GM11168 (cell line): ENCODE measurements around the gene CD44.

ENCODE experiments used
- in situ Hi-C: fragments of 300-500 bp; cut with MboI; formaldehyde crosslinking; loops from one replicate; pipeline ENCODE4 v1.12.0; 2022; ENCODE audit warnings: low sequenced_read_pairs; ENCODE audit not compliant: unreplicated experiment

Gene CD44

DNA sequence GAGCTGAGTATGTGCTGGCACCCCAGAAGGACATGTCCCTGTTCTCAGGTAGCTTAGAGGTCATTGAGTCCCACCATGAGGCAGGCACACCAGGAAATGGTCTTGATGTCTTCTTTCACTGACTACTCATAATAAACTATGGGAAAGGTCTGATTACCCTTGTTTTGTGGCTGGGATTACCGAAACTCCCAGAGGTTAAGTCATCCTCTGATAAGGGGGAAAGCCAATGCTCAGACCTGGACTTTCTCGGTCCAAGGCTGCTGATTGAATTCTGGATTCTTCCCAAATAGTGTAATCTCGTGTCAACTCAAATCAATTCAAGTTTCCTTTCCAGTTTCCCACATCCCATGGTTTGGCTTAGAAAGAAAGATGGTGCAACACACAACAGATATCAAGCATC lies 3.7 kb upstream of the CD44 start:
- in situ Hi-C loops: loop anchor here (10.0 kb wide), 1 partner anchor 120 kb away; no protein-coding TSS in a partner anchor

DNA sequence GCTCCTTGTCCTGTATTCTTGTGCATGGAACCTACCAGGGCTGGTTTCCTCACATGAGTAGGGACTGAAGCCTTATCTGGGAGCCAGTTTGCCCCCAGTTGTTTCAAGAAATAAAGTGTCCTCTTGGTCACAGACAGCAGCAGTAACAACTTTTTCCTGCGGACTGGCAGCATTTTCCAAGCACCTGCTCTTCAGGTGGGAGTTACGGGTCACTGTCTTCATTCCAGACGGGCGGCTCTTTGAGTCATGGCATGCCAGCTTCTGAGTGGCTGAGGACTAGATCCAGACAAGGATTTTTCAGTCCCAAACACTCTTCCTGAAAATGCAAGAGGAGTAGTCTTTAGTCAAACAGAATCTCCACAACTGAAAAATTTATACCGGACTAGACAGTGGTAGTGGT lies 2.7 kb upstream of the CD44 start:
- in situ Hi-C loops: loop anchor here (10.0 kb wide), 1 partner anchor 122 kb away; no protein-coding TSS in a partner anchor

DNA sequence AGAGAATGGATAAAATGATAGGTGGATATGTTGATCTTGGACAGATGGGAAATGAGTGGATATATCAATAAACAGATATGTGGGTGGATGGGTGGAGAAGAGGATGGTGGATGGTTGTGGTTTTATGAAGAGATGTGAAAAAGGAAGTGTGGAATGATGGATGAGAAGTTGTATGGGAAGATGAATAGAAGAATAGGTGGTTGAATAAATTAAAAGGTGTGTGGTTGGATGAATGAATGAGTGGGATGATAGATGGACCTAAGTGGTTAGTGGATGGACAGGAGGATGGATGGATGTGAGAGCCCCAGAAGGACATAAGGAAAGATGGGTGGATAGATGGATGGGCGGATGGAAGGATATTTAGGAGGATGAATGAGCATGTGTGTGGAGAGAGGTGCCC lies 913 bp upstream of the CD44 start:
- in situ Hi-C loops: loop anchor here (10.0 kb wide), 1 partner anchor 123 kb away; no protein-coding TSS in a partner anchor

DNA sequence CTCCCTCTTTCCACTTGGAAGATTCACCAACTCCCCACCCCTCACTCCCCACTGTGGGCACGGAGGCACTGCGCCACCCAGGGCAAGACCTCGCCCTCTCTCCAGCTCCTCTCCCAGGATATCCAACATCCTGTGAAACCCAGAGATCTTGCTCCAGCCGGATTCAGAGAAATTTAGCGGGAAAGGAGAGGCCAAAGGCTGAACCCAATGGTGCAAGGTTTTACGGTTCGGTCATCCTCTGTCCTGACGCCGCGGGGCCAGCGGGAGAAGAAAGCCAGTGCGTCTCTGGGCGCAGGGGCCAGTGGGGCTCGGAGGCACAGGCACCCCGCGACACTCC lies 397 bp upstream of the CD44 start:
- in situ Hi-C loops: loop anchor here (10.0 kb wide), 1 partner anchor 124 kb away; no protein-coding TSS in a partner anchor

DNA sequence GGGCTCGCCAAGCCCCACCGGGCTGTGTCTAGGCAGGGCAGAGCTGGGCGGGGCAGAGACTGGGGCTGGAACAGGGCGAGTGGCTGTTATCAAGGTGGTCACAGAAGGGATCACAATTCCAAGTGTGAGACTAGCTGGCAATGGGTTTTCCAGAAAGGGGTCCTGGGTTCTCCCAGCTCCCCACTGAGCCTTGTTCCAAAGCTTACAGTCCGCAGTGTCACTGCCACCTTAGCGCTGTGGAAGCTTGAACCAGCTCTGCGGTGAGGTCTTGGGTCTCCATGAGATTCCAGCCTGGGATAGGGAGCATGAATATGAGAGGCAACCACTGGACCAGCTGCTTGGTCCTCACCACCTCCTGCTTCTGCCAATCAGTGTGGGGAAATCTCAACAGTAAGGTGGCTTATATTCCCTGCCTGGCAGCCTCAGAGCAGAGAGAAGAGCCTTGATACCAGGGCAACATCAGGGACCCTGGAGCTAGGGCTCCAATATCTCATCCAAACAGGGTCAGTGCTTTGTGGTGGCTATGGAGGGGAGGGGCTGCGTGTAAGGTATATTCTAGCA lies 831 bp downstream of the CD44 start:
- in situ Hi-C loops: loop anchor here (10.0 kb wide), 1 partner anchor 125 kb away; no protein-coding TSS in a partner anchor

DNA sequence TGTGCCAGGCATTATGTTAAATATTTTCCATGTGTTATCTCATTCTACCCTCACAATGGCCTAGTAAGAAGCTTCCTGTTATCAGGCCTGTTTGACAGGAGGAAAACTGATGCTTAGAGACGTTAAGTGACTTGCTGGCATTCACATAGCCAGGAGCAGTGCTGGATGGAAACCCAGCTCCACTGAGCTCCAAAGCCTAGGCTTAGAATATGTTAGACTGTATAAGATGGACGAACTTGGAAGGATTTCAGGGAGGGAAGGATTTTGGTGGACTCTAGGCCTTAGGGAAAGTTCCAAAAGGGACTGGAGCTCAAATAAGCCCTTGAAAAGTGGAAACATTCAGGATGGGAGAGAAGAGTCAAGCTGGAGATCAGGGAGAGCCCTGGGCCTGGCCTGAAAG lies 2.1 kb downstream of the CD44 start:
- in situ Hi-C loops: no loop called here

DNA sequence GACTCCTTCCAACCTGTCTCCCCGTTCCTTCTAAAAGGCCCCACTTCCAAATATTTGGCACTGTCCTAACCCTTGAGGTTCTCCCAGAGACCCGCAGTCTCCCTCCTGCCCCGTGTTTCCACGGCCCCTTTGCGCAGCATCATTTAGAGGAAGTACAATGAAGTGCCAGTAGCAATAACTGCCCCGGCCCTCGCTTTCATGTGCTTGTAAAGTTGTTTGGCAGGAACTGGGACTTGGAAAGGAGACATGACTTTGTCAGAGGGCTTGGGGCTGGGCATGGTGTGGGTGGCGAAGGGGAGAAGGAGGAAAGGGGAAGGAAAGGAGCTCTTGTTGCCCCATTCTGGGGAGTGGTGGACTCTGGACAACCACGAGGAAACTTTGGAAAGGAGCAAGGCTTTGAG lies 2.6 kb downstream of the CD44 start:
- in situ Hi-C loops: no loop called here

DNA sequence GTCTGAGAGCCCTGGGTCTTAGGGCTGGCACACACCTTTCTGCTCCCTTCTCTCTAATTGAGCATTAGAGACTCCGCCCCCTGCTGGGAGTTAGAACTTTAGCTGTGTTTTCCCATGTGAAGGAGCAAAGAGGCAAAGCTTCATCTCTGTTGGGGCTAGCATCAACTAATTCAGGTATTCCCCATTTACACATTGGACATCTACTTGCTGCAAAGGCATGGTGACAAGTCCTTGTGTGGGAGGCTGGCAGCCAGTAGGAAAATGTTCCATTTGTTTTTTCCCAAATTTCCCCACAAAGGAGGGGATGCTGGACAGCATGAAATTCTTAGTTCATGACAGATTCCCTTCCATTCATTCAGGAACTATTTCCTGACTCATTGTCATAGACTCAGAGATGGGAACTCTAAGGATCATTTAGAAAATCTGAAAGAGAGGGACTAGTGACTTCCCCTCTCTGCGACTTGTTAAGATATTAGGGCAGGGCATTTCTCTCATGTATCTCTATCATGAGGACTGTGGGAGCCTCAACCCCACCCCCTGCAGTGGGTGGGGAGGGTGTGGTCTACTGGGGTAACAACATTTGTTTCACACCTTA lies 3.6 kb downstream of the CD44 start:
- in situ Hi-C loops: no loop called here

DNA sequence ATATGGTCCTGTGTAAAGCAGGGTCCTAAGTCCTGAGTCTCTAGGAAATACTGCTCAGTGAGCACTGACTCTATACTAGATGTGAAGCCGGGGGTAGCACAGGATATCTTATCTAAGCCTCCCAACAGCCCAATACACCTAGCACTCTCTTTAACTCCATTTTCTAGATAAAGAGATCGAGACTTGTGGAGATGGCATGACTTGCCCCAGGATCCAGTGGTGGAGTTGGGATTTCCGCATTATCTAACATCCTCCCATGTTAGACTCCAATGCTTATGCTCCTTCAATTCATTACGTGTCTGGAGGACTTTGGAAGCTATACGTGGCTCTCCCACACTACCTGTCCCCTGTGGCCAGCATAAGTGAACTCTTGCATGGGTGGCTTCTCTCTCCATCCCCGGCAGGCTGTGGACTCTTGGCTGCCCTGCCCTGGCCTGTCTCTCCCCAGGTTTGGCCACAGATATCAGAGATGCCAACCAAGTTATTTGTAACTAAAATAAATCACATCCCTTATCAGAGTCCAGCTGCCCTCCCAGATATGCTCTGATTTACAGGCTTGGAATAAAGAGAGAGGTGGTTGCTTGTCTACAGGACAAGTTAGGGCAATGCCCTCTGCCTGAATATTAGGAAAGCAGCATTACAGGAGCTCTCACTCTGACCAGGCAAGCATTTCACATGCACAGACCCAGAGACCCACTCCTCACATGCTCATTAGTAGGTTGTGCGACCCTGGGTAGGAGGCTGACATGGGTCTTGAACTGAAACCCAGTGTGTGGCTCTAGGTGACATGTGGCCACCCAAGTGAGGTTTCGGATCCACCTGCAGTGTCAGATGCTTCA lies 4.5 kb downstream of the CD44 start:
- in situ Hi-C loops: no loop called here

DNA sequence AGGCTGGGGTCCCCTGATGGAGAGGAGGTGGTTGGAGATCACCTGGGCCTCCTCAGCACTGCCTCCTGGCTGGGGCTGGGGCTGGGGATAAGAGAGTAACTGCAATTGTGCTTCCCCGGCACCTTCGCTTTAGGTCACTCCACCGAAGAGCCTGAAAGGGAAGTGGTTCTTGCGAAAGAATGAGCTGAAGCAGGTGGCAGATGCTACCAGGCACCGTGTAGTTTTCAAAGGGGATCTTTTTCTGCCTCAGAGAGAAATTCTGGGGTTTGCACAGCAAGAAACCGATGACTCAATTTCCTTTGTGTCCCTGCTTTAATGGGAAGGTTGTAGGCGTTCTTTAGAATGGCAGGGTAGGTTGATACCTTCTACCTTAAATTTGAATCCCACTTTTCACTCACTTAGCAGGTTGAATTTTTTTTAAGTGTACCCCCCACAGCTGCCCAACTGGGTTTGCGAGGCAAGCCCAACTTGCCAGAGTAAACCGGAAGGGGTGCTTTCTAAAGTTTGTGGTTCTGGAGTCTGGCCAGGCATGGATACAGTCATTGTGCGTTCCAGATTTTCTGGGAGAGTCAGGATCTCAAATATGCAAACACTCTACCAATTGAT lies 5.3 kb downstream of the CD44 start:
- in situ Hi-C loops: no loop called here

DNA sequence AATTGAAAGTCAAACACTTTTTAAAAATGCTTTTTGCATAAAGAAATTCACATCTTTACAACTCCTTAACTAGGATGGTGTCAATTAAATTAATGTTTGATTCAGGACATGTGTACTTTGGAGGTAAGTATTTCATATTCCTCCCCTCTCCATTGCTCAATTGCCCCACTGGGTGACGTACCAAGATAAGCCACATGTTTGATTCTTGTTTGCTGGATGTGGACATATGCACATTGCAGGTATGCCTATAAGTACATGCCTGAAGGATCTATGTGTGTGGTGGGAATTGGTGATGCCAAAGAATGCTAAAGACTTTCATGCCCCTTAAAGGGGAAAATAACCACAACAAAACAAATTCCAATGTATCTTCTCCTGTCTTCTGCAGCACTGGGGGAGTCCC lies 5.8 kb downstream of the CD44 start:
- in situ Hi-C loops: no loop called here

DNA sequence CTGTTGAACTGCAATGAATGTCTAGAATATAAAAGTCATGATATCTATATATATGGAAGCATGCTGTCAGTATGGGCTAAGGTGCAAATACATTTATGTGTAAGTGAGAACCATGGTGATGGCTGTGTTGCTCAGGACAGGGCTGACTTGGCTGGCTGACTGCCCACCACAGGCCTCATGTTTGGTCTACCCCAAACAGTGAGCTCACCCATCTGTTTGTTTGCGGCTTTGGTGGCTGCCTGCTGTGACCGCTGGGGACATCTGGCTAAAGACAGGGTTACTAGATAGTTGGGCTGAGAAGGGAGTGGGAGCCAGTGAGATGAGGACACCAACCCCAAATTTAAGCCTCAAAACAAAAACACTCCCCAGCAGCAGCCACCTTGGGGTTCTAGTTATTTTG lies 6.3 kb downstream of the CD44 start:
- in situ Hi-C loops: no loop called here

DNA sequence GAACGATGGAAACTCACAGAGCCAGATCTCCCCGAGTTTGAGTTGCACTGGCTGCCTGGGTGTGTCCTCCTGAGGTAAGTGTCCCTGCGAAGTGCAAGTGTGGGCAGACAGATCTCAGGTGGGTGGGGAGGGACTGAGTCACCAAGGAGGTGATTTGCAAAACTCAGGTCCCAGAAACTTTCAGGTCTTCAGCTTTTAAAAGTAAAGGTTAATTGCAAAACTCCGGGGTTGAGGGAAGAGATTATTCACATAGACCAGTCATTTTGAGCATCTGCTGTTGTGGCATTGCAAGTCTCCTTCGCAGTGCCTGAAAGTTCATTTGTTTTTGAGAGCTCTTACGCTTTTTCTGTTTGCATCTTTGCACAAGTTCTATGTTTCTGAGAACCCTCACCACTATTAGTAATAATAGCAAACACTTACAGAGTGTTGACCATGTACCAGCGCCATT lies 7.1 kb downstream of the CD44 start:
- in situ Hi-C loops: no loop called here

DNA sequence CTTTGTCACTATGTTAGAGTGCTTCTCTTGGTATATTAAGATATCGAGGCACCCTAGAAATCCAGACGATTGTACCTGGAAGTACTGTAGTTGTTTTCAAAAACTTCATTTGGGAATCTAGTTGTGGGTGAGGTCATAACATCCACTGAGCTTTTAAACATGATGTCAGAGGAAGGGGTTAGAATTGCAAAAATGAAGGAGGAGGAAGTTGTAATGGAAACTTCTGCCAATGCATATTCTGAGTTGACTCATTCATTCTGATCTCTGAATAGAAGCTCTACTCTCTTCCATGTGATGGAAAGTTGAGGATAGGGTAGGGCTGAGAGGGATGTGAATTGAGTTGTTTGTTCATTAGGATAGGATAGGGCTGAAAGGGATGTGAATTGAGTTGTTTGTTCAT lies 7.7 kb downstream of the CD44 start:
- in situ Hi-C loops: no loop called here

DNA sequence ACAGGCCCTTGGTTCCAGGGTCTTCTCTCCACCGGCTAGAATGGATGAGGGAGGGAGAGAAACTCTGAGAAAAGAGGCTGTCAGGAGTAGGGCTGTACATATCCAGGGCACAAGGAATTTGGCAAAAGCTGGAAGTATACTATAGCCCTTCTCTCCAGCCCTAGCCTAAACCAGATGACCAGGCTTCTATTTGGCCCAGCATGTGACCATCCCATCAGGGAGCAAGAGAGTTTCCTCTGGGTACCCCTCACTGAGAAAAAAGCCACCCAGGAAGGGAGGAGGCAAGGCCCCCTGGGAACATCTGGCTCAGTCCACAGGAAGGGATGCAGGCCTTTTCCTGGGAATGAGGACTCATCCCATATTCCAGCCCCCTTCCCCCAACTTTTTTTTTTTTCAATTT lies 8.3 kb downstream of the CD44 start:
- in situ Hi-C loops: no loop called here

DNA sequence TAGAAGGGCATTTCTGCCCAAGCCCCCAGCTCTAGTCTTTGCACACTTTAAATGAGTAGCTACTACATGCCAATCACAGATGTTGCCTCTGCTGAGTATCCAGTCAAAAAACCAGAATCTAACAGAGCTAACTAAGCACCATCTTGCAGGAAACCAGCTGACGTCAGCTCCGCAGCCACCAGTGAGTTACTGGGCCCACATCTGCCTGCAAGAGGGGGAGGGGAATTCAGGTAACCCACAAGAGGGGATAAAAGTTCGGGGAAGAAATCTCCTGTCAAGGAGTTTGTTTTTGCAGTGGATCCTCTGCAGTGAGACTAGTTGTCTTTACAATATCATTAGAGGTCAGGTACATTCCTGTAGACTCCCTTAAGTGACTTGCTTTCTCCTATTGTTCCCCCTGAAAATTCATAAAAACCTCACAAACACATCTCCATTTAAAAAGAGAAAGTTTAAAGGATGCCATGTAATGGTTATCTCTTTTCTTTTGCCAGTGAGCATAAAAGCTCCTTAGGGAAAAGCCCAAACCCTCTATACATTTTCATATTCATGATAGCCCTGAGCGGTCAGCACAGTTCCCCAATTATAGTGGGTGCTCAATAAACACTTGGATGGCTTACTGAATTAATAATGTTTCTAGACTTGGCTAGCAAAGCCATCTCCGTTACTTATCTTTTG lies 9.3 kb downstream of the CD44 start:
- in situ Hi-C loops: no loop called here

DNA sequence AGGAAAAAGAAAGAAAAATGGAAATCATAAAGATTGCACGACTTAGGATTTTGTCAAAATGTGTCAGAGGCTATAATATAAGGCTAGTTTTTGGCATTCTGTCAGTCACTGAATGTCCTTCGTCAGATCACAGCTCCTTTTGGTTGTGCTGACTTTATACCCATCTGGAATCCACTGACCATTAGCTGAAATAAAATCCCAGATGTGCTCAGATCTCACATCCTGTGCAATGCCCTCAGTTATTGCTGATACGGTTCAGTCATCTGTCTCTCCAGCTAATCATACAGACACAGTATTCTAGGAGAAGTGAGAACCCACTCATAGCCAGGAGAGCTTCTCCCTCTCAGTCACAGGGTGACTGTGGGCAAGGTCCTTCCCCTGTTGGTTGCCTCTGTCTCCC lies 11.5 kb downstream of the CD44 start:
- in situ Hi-C loops: no loop called here

DNA sequence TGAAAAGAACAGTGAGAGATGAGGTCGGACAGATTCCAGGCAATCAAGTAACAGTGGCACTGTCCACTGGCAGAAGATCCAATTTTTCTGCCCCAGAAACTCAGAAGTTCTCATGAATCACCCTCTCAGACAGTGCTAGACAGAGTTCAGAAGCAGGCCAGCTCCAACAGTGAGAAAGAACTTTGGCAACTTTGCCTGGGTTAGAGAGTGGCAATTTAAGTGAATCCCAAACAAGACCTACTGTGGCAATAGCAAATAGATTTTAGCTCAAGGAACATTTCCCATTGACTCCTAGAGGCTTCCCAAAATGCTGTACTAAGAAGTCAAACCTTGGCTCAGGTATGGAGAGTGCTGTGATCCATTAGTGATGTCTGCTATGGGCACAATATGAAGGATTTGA lies 12.3 kb downstream of the CD44 start:
- in situ Hi-C loops: no loop called here

DNA sequence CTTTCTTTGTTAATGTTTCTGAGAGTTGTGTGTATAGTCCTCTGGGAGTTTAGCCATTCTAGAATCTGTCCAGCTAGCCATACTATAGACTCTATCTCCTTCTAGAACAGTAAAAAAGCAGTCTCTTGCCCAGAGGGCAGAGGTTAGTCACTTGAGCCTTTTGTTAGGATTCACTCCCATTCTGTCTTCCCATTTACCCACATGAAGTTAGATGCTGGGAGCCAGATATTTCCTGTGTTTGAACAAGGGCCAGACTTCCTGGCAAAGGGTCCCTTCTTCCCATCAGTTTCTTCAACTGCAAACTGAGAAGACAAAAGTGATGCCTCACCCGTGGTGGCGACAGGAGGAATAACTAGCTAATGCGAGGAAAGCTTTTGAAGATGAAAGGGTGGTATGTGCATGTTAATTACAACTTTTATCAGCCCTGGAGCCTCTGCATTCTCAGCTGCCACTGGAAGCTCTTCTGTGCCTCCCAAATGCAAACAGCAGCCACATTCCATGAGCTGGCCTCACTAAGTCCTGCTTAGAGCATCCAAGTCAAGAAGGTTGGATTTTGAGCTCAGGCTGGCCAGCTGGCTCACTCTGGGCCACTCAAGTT lies 12.8 kb downstream of the CD44 start:
- in situ Hi-C loops: no loop called here

DNA sequence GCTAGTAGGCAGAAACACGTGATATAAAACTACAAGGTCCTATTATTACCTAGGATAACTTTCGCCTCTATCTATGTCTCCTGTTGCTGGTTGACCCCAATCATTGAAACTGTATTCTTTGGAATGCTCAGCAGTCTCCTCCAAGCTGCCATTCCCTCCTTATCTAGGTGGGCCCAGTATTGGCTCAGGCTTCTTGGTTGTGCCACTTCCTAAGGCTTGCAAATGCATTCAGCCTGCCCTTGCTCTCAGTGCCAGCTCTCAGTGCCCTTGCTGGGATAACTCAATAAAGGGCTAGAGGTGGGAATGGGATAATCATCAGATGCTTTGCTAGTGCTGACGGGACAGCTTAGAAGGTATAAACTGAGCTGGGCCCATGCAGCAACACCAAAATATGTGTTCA lies 13.6 kb downstream of the CD44 start:
- in situ Hi-C loops: no loop called here
